RPMI7951 (cell line): ENCODE data around the gene FAM221A. TPM values are rescaled to one million over a fixed set of nuclear protein-coding genes. Genes with fewer than 3 reads are reported as not detected.
"Not testable (repeated sequence)": the region's sequence is repeated elsewhere in the genome, so short reads cannot be mapped to it uniquely, and the experiment has no call there.

Experiments used
- DNase-seq: peaks from one replicate; pipeline ENCODE4 v3.0.0-alpha.2; 2012; ENCODE audit warnings: low read depth
- total RNA-seq: library from RNA; depleted of rRNA; stranded (reverse); fragments of >200 nt; shearing (Covaris generic); gene quantifications from 2 replicates; pipeline ENCODE4 v1.2.3, GENCODE V29; 2014; rRNA removed

The FAM221A gene
- 0.72 and 1.7 TPM in 2 replicates for total RNA-seq

GRCh38 chr7:23679898-23680413 lies at the start of gene FAM221A:
TSS of gene FAM221A (plus strand) at chr7:23680199. CDS start at chr7:23680219, 20 bp downstream.
- DNase-seq: peak; percentile 78

- no peak for DNase-seq
Measured at GRCh38 chr7:23633417-23633816, 46.6 kb upstream of the FAM221A start.

GRCh38 chr7:23645822-23646221 lies 34.2 kb upstream of the FAM221A start:
- DNase-seq: no peak

DNA sequence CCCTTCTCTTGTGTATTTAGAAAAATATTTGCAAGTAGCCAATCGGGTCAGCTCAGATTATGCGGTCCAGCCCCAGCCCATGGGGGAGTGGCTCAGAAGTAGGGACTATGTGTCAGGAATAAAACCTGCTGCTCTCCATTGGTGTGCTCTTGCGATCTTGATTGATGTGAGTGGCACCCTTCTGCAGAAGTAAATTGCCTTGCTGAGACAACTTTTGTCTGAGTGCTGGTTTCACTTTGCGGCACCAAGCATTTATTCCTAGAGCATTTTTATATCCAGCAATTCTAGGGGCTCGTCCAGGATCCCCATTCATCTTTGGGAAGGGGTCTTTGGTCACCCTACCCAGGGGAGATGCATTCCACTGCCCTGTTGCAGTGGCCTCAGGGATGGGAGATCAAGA lies 26.1 kb upstream of the FAM221A start:
- no peak for DNase-seq

- DNase-seq: no peak
Measured at GRCh38 chr7:23654508-23654907, 25.5 kb upstream of the FAM221A start.

DNA sequence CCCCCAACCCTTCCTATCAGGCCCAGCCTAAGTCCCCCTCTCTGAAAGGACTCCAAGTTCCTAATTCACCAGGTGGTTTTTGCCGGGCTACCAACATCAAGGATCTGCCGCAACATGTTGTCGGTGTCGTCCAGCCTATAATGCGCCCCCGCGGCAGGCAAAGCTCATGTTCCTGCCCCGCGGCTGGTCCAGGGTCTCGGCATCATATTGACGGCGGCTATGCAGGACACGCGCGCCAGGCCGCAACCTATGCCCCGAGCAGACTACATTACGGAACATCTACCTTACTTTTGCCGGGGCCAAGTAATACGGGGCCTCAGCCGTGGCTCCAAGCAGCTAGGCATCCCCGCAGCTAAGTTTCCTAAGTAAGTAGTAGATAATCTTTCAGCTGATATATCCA lies 24.6 kb upstream of the FAM221A start:
- no peak for DNase-seq

DNA sequence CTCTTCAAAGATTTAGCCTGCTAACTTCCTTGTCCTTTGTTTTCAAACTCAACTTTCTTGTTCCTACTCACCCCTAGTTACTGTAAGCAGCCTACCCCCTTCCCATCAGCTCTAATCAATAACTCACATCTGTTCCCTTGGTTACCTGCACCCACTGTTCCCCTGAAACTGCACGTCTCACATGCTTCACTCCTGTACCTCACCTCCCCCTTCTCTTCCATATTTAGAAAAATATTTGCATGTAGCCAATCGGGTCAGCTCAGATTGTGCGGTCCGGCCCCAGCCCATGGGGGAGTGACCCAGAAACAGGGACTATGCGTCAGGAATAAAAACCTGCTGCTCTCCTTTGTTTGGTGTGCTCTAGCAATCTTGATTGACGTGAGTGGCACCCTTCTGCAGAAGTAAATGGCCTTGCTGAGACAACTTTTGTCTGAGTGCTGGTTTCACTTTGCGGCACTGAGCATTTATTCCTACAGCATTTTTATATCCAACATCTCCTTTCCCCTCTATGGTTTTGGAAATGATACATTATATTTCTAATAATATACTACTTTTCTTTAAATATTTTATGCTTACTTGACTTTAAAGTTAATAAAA lies 21.1 kb upstream of the FAM221A start:
- no peak for DNase-seq

- DNase-seq: no peak
Measured at GRCh38 chr7:23661385-23661784, 18.6 kb upstream of the FAM221A start.

DNA sequence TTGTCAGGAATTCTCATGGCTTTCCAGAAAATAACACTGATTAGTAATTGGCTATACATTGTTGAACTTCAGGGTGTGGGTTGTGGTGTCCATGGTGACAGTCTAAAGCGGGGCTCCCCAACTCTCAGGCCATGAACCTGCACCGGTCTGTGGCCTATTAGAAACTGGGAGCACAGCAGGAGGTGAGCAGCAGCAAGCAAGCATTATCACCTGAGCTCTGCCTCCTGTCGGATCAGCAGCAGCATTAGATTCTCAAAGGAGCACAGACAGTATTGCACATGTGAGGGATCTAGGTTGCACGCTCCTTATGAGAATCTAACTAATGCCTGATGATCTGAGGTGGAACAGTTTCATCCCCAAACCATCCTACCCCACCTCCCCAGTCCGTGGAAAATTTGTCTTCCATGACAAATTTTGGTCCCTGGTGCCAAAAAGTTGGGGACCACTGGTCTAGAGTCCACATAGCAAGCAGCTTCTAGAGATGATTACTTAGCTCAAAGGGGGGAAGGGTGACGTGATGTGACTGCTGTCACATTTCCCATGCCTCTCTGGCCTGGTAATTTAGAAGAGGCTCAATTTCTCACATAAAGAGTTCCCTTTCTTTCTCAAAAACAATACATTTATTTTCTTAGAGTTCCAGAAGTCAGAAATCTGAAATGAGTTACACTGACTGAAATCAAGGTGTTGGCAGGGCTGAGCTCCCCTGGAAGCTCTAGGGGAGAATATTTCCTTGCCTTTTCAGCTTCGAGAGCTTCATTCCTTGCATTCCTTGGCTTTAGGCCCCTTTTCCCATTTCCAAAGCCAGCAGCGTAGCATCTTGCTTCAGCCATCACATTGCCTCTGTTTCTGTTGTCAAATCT lies 17.6 kb upstream of the FAM221A start:
- no peak for DNase-seq

DNA sequence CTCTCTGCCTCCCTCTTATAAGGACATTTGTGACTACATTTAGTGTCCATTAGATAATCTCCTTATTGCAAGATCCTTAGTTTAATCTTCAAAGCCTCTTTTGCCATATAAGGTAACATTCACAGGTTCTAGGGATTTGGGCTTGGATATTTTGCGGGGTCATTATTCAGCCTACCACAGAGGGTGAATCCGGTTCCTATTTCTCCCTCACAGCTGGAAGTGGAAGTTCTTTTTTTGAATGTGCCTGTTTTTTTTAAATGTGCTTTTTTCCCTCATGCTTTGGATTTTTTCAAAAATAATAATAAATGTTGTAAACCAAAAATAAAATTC lies 17.1 kb upstream of the FAM221A start:
- DNase-seq: no peak

DNA sequence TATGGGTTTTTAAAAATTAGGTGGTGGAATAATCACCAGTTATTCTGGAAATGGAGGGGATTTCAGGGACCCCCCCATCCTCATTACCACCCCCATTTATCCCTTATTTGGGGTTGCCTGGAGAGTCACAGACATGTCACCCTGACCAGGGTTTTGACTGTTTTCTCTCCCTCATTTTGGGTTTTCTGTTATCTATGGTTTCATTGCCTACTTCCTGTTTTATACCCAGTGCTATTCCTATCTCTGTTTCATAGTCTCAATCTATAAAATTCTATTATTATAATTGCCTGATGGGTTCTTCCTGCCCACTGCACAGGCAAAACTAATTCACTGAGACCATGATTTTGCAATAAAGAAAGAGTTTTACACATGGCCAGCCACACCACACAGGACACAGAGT lies 15.9 kb upstream of the FAM221A start:
- no peak for DNase-seq

DNA sequence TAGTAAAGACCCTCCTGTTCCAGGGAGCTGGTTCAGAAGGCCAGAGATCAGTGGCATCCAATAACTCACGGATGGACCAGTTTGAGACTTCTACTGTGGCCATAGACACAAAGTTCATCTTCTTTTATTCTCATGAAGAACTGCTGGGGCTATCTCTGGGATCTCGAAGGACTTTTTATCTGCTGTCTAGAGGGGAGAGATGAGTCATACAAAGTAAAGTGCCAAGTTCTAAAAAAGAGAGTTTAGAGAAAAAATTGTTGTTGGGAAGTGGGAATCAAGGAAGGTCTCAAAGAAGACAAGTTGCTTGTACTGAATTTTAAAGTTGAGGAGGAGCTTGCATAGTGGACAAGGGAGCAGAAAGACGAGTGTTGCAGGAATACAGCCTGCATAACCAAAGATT lies 8.0 kb upstream of the FAM221A start:
- DNase-seq: peak; percentile 26

DNA sequence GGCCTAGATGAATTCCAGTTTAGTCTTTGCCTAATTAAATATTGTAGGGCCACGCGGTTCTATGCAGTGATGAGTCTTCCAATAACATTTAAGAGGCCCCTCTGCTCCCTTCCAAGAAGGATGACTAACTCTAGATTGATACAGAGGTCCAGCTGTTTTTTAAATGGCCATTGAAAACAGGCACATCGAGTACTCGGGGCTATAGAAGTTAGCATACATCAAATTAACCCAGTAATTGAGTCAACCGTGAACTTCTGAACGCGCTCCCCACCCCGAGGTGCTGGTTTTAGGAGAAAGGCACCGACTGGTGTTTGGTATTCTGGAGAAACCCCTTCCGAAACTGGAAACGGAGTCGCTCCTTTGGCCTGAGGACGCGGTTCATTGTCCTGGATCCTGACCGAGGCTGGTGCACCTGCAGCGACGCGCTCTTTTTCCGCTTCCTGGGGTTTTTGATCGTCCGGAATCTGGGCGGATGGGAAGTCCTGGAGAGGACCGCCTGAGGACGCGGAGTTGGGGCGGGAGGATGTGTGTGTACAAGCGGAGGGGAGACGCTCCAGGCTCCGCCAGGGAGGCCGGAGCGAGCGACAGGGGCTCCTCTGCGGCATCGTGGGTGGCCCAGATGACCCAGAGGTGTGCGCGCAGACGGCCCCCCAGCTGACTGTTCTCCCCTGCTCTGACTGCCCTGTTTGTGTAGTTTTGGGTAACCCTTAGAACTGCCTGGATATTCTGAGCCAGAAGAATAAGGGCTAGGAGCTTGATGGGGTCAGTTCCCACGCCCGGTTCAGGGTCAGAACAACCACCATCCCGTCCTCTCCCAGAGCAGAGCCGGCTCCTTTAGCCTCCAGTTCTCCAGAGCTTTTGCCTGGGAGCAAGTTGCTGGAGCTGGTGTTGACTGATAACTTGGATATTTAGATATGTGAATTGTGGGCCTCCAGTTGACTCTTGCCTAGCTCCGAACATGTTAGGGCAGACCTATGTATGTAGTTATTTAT lies 711 bp downstream of the FAM221A start:
- peak; percentile 53 for DNase-seq

DNA sequence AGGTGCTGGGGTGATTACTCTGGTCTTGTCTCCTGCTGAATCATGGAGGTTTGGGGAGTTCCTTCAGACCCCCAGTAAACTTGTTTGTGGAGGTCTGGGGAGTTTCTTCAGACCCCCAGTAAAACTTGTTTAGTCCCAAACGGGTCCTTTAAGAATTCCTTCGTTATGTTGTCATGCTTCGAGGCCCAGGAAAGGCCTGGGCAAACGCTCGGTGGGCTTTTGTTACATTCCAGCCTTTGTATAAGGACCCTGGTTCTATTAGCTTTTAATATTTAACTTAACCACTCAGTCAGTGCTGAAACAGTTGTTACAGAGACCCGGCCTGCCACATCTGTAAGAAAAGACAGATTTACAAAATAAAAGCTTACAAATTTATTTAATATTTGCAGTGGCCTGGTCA lies 4.0 kb downstream of the FAM221A start:
- DNase-seq: not testable (repeated sequence)

DNA sequence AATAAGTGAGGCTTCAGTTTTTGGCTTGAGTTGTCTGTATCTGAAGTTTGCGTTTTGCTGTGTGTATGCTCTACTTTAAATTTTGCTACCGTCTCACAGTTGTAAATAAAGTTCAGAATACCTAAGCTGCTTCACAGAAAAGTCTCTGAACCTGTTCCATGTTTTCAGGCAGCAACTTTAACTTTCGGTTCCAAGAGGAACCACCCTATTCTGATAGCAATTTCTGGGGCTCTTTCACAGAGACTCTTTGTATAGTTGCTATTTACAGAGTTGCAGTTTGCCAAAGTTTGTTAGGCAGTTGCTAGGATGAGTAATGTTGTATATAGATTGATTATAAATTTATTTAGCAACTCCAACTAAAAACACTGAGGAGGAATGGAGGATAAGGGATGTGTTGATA lies 5.7 kb downstream of the FAM221A start:
- DNase-seq: peak; percentile 11

DNA sequence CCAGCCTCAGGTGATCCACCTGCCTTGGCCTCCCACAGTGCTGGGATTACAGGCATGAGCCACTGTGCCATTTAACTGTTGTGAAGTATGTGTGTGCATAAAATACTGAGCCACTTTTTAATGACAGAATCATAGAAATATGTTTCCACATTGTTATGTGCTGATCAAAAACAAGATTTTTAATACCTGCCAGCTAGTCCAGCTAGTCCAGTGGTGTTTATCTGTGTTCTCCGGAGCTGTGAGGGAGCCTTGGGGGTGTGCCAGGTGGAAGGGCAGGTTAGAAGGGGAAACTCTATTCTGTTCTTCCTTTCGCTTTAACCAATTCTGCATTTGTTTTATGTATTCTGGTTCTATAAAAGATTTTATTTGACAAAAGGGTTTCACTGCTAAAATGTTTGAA lies 7.0 kb downstream of the FAM221A start:
- DNase-seq: no peak

DNA sequence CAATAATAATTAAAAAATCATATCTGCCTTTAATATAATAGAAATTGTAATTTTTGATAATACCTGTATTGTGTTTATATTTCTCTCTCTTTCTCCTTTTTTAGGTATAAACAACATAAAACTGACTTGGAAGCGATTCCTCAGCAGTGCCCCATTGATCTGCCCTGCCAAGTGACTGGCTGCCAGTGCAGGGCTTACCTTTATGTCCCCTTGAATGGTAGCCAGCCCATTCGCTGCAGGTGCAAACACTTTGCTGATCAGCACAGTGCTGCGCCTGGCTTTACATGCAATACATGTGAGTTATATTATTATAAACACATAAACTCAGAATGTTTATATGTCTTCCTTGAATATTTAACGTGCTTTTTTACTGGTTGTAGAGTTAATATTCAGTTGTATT lies 9.2 kb downstream of the FAM221A start:
- DNase-seq: no peak

GRCh38 chr7:23691320-23691719 lies 11.3 kb downstream of the FAM221A start:
- DNase-seq: no peak

DNA sequence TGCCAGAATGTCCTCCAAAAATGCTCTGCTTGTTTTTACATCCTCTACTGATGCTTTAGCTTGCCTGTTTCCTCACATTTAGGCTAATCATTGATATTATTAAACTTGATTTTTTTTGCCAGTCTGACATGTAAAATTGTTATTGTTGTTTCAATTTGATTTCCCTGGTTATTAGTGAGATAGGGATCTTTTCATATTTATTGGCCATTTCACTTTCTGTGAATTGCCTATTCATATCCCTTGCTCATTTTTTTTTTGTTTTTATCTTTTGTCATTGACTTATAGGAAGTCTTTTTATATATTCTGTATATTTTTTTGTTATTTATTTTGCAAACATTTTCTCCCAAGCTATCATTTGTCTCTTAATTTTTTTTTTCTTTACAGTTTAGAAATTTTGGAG lies 13.2 kb downstream of the FAM221A start:
- DNase-seq: no peak

- peak; percentile 76 for DNase-seq
Measured at GRCh38 chr7:23696916-23697441, 17.0 kb downstream of the FAM221A start.

DNA sequence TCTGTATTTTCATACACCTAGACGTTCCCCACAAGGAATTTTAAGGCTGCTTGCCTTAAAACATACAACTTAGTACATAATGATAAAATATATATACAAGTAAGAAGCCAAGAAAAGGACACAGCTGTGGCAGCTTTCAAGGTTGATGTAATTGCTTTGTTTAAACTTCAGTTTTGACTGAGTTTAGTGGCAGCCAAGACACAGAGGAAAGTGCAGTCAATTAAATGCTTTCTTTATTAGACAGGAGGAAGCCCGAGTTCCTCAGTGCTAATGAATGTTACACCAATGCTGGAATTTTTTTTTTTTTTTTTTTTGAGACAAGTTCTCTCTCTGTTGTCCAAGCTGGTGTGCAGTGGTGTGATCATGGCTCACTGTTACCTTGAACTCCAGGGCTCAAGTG lies 18.8 kb downstream of the FAM221A start:
- DNase-seq: no peak

DNA sequence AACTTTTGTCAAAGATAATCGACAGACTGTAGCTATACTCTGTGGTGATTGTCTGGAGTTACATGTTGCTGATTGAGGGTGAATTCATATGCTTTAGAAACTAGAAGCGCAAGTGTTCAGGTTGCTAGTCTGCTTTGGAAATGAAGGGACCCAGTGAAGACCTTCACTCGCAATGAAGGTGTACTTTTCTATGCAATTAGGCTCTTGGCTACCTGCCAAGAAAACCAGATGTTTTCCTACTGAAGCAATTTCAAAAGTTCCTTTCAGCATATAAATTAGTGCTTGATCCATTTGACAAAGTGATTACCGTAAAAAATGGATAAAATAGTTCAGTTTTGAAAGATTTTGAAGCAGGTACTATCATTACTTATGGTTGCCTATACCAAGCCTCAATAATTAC lies 20.0 kb downstream of the FAM221A start:
- DNase-seq: no peak
